Esophagus muscularis mucosa (tissue), 4 donors: ENCODE results near the gene TXK. TPM values are rescaled to one million over a fixed set of nuclear protein-coding genes. Genes with fewer than 3 reads are reported as not detected.

ENCODE experiments used
- DNase-seq: peaks from one replicate; pipeline ENCODE4 v3.0.0-alpha.2; 2017; ENCODE audit errors: extremely low spot score
- H3K27ac ChIP-seq, 4 donors: fragments of 200-600 bp; sonication (generic); replicated peaks in 1 of 4; 1 replicate in 3 of 4; 2 replicates in 1 of 4; pipeline ENCODE4 v1.5.1; 2016 to 2019; ENCODE audit warnings: mild to moderate bottlenecking in 1 of 4
- H3K27me3 ChIP-seq, 4 donors: fragments of 200-600 bp; sonication (generic); one replicate each; pipeline versions ENCODE4 v1.5.1 to v1.6.0; 2016 to 2019
- H3K36me3 ChIP-seq, 4 donors: fragments of 200-600 bp; sonication (generic); one replicate each; pipeline ENCODE4 v1.5.1; 2016 to 2019
- H3K4me1 ChIP-seq, 4 donors: fragments of 200-600 bp; sonication (generic); one replicate each; pipeline ENCODE4 v1.5.1; 2016 to 2019
- H3K4me3 ChIP-seq, 4 donors: fragments of 200-600 bp; sonication (generic); 1 replicate in 2 of 4; 2 replicates in 2 of 4; pipeline ENCODE4 v1.5.1; 2016 to 2019; ENCODE audit warnings: mild to moderate bottlenecking in 4 of 4, moderate library complexity in 1 of 4
- H3K9me3 ChIP-seq, 4 donors: fragments of 200-600 bp; sonication (generic); 1 replicate in 3 of 4; 2 replicates in 1 of 4; pipeline ENCODE4 v1.5.1; 2016 to 2019
- EP300 ChIP-seq: sonication (generic); formaldehyde crosslinking; IDR thresholded peaks from one replicate; pipeline ENCODE4 v1.6.1; 2017; ENCODE audit warnings: antibody characterized with exemption
- POLR2A ChIP-seq: fragments of 450-650 bp; IDR thresholded peaks from one replicate; pipeline ENCODE4 v1.6.1; 2017; ENCODE audit warnings: antibody characterized with exemption, moderate library complexity, mild to moderate bottlenecking, low read depth
- POLR2AphosphoS5 ChIP-seq, 2 donors: sonication (generic); formaldehyde crosslinking; IDR thresholded peaks; one replicate each; pipeline ENCODE4 v1.6.1; 2017; ENCODE audit warnings: antibody characterized with exemption in 2 of 2
- WGBS: methylation state at CpG from one replicate; pipeline ENCODE4 v1.1.5; 2018; 5-methylcytosine and 5-hydroxymethylcytosine counted together
- intact Hi-C: fragments of 100-400 bp; cut with DNase I; formaldehyde crosslinking; loops from one replicate; pipeline ENCODE4 v1.15.1; 2023
- total RNA-seq, 4 donors: library from RNA; depleted of rRNA; stranded (reverse); fragments of >200 nt; gene quantifications; one replicate each; pipeline versions ENCODE4 v1.1.0 to v1.2.1, GENCODE V29; 2016
- TF ChIP-seq, protein P1 (sequence below), 3 experiments: fragments of 200-600 bp in 2 of 3; fragments of 450-650 bp in 1 of 3; sonication (generic) in 2 of 3; IDR thresholded peaks; one replicate each; pipeline ENCODE4 v1.5.1; 2017 to 2019; ENCODE audit warnings: antibody characterized with exemption in 3 of 3, mild to moderate bottlenecking in 2 of 3, moderate library complexity in 1 of 3

Gene TXK
- total RNA-seq, 4 donors from 2014 or later = 0.92 to 2.1 (median 1.1) TPM

- TF ChIP-seq, protein P1, sequence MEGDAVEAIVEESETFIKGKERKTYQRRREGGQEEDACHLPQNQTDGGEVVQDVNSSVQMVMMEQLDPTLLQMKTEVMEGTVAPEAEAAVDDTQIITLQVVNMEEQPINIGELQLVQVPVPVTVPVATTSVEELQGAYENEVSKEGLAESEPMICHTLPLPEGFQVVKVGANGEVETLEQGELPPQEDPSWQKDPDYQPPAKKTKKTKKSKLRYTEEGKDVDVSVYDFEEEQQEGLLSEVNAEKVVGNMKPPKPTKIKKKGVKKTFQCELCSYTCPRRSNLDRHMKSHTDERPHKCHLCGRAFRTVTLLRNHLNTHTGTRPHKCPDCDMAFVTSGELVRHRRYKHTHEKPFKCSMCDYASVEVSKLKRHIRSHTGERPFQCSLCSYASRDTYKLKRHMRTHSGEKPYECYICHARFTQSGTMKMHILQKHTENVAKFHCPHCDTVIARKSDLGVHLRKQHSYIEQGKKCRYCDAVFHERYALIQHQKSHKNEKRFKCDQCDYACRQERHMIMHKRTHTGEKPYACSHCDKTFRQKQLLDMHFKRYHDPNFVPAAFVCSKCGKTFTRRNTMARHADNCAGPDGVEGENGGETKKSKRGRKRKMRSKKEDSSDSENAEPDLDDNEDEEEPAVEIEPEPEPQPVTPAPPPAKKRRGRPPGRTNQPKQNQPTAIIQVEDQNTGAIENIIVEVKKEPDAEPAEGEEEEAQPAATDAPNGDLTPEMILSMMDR (IDR thresholded peaks at IDR 0.05) = no peak
- no peak for TF ChIP-seq POLR2A
- no peak for TF ChIP-seq EP300
- no peak for TF ChIP-seq POLR2AphosphoS5 (IDR thresholded peaks at IDR 0.05)
- Histone ChIP-seq H3K4me1 (peaks cover 0 to 10% (median 0%) of the 10 kb centered on the region in 4 donors), H3K4me3 (no peak overlapping the region), H3K36me3 (no peaks in the 10 kb centered on the region), H3K27ac (no peak overlapping the region), H3K9me3 (no peaks in the 10 kb centered on the region), H3K27me3 (peaks cover 0 to 9% (median 0%) of the 10 kb centered on the region in 4 donors)
- intact Hi-C loops = no loop called here
- no peak for DNase-seq
- WGBS = 77% methylated on average over 8 of the region's 8 CpGs
Observed at GRCh38 chr4:48049483-48049882, 84.6 kb downstream of the TXK start.

DNA sequence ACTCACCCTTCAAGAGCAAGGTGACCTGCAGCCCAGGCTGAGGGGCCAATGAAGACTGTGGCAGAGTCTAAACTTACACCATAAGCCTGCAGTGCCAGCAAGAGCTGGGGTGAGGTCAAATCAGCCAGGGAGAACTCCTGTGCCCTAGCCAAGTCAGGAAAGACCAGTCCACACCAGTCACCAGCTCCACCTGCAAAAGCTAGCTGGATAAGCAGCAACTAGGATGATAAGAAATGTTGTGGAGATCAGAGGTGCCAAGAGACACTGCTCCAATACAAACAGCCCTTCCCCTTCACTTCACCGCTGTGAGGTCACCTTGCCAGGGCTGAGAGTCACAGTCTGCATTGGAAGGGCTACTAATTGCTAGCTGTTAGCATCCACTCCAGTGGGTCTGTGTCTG is 86.2 kb downstream of the TXK start:
- Histone ChIP-seq H3K4me3 (no peak overlapping the region), H3K27me3 (peaks cover 0 to 9% (median 0%) of the 10 kb centered on the region in 4 donors), H3K36me3 (no peaks in the 10 kb centered on the region), H3K4me1 (peaks cover 0 to 10% (median 0%) of the 10 kb centered on the region in 4 donors), H3K27ac (no peak overlapping the region), H3K9me3 (no peaks in the 10 kb centered on the region)
- intact Hi-C loops = no loop called here
- TF ChIP-seq POLR2A (no peak), EP300 (no peak), POLR2AphosphoS5 (IDR thresholded peaks at IDR 0.05) (no peak)
- TF ChIP-seq, protein P1 (IDR thresholded peaks at IDR 0.05) = no peak
- 71% methylated on average over 1 of the region's 1 CpG for whole genome bisulfite sequencing
- no peak for DNase-seq

DNA sequence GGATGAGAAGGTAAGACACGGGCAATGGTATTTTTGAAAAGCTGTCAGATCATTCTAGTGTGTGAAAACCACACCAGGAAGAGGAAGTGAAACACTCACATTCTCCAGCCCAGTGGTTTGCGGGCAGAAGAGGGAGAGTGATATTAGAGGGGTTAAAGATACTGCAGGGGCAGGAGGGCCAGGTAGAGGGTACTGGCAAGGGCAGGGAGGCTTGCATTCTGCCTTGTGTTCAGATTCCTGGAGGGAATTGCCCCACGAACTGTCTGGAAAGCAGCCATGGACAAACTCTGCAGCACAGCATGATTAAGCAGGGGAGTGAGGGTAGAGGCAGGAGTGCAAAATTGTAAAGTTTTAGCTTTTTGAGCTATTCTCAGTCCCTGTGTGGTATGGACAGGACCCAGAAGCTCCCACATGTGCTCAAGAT is 86.6 kb downstream of the TXK start:
- WGBS = 41% methylated on average over 3 of the region's 3 CpGs

GRCh38 chr4:48046059-48046458 is 88.0 kb downstream of the TXK start:
- Histone ChIP-seq H3K27me3 (peaks cover 0 to 9% (median 0%) of the 10 kb centered on the region in 4 donors), H3K4me1 (peaks cover 0 to 10% (median 0%) of the 10 kb centered on the region in 4 donors), H3K27ac (no peak overlapping the region), H3K4me3 (no peak overlapping the region), H3K36me3 (no peaks in the 10 kb centered on the region), H3K9me3 (no peaks in the 10 kb centered on the region)
- no peak for DNase-seq
- no peak for TF ChIP-seq POLR2AphosphoS5 (IDR thresholded peaks at IDR 0.05)
- TF ChIP-seq, protein P1 (IDR thresholded peaks at IDR 0.05) = no peak
- no peak for TF ChIP-seq EP300
- TF ChIP-seq POLR2A = no peak
- intact Hi-C loops = no loop called here
- 66% methylated on average over 3 of the region's 3 CpGs for WGBS

More for the DNA sequence above, 86.6 kb downstream of the TXK start:
- Histone ChIP-seq H3K27ac (no peak overlapping the region), H3K4me1 (peaks cover 0 to 10% (median 0%) of the 10 kb centered on the region in 4 donors), H3K9me3 (no peaks in the 10 kb centered on the region), H3K27me3 (peaks cover 0 to 9% (median 0%) of the 10 kb centered on the region in 4 donors), H3K36me3 (no peaks in the 10 kb centered on the region), H3K4me3 (no peak overlapping the region)
- TF ChIP-seq, protein P1 (IDR thresholded peaks at IDR 0.05) = no peak
- intact Hi-C loops = no loop called here
- no peak for DNase-seq

DNA sequence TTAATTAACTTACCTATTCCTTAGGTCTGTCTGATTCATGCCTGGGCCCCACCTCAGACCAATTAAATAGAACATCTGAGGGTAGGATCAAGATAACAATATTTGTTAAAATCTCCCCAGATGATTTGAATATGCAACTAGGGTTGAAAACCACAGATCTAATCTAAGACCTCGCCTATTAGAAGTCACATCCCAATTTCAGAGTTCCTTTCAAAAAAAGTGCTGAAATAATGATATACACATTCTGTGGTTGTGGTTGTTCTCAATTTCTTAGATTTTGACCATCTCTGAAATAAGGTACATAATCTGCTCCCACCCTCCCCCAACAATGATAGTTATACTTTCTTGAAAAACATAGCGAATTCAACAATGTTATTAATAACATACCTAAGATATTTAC is 89.8 kb downstream of the TXK start:
- no peak overlapping the region for H3K4me3 ChIP-seq
- intact Hi-C loops = no loop called here
- H3K4me1 ChIP-seq = peaks cover 0 to 10% (median 0%) of the 10 kb centered on the region in 4 donors
- no peak for DNase-seq
- H3K27me3 ChIP-seq = peaks cover 0 to 9% (median 0%) of the 10 kb centered on the region in 4 donors
- TF ChIP-seq, protein P1 (IDR thresholded peaks at IDR 0.05) = no peak
- TF ChIP-seq POLR2A (no peak), EP300 (no peak), POLR2AphosphoS5 (IDR thresholded peaks at IDR 0.05) (no peak)
- 88% methylated on average over 2 of the region's 2 CpGs for WGBS
- H3K9me3 ChIP-seq = no peaks in the 10 kb centered on the region
- no peak overlapping the region for H3K27ac ChIP-seq
- H3K36me3 ChIP-seq = no peaks in the 10 kb centered on the region
